Duodenal mucosa (tissue), 2 donors: ENCODE results near the gene CRACR2A.

Experiments
- H3K27ac ChIP-seq: one replicate; pipeline ENCODE4 v1.7.0; 2013; ENCODE audit warnings: low read depth, low read length
- H3K27me3 ChIP-seq, 2 donors: one replicate each; pipeline ENCODE4 v1.7.0; 2013; ENCODE audit warnings: low read length in 2 of 2, control low read depth in 1 of 2; ENCODE audit not compliant: insufficient read depth in 2 of 2, control insufficient read depth in 1 of 2
- H3K36me3 ChIP-seq, 2 donors: one replicate each; pipeline ENCODE4 v1.7.0; 2013; ENCODE audit warnings: low read length in 2 of 2, control low read depth in 1 of 2; ENCODE audit not compliant: insufficient read depth in 2 of 2, control insufficient read depth in 1 of 2
- H3K4me1 ChIP-seq, 2 donors: one replicate each; pipeline ENCODE4 v1.7.0; 2013; ENCODE audit warnings: low read length in 2 of 2, control low read depth in 1 of 2; ENCODE audit not compliant: insufficient read depth in 2 of 2, control insufficient read depth in 1 of 2
- H3K4me3 ChIP-seq, 2 donors: one replicate each; pipeline ENCODE4 v1.7.0; 2013; ENCODE audit warnings: low read length in 2 of 2, low read depth in 1 of 2
- H3K9ac ChIP-seq, 2 donors: one replicate each; pipeline ENCODE4 v1.7.0; 2013; ENCODE audit warnings: low read length in 2 of 2, low read depth in 1 of 2
- H3K9me3 ChIP-seq, 2 donors: one replicate each; pipeline ENCODE4 v1.7.0; 2013; ENCODE audit warnings: low read length in 2 of 2, control low read depth in 1 of 2; ENCODE audit not compliant: control insufficient read depth in 1 of 2

The CRACR2A gene

DNA sequence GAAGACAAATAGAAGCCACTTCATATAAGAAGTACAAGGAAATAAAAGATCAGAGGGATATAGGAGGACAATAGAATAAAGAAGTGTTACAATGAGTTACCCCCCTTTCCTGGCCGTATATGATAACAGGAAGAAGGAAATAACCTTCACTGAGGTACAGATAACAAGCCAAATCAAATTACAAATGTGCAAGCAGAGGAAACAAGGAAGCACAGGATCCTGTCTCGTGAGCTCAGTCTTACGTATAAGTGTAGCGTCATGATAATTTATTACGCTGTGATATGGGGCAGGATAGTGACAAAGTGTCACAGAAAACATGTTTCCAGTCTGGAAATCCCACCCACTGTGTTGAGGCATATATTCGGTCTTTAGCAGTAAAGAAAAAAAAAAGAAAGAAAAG is 26.5 kb downstream of the CRACR2A start:
- H3K4me1 ChIP-seq: peaks cover 13 to 18% of the 10 kb centered on the region in 2 donors
- H3K27me3 ChIP-seq: no peaks in the 10 kb centered on the region
- no peak overlapping the region for H3K27ac ChIP-seq
- no peaks in the 10 kb centered on the region for H3K9me3 ChIP-seq
- no peak overlapping the region for H3K9ac ChIP-seq
- no peak overlapping the region for H3K4me3 ChIP-seq
- H3K36me3 ChIP-seq: peaks cover 0 to 2% of the 10 kb centered on the region in 2 donors

DNA sequence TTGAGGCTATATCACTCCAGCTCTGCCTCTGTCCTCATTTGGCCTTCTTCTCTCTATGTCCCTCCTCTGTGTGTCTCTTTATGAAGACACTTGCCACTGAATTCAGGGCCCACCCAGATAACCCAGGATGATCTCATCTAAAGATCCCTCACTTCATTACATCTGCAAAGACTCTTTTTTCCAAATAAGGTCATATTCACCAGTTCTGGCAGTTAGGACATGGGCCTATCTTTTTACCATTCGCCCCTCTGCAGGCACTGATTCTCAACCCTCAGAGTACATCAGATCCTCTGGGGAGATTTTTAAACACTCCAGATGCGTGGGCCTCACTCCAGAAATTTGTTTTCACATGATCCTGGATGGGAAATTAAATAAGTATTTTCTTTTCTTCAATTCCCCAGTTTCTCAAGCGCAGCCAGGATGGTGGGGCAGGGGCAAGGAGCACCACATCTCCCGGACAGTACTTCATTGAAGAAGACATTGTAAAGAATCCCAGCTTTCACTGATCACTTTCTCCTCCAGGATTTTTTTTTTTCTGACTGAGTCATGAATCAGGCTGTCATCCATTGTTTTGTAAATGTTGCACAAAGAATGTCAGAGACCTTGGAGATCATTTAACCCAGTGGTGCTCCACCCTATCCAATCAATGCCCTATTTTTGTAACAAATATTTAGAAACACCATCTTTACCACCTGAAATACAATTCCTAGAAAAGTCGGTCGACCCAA is 27.4 kb downstream of the CRACR2A start:
- Histone ChIP-seq H3K4me1 (peaks cover 13 to 18% of the 10 kb centered on the region in 2 donors), H3K9ac (no peak overlapping the region), H3K9me3 (no peaks in the 10 kb centered on the region), H3K36me3 (peaks cover 0 to 2% of the 10 kb centered on the region in 2 donors), H3K27ac (no peak overlapping the region), H3K27me3 (no peaks in the 10 kb centered on the region), H3K4me3 (no peak overlapping the region)

DNA sequence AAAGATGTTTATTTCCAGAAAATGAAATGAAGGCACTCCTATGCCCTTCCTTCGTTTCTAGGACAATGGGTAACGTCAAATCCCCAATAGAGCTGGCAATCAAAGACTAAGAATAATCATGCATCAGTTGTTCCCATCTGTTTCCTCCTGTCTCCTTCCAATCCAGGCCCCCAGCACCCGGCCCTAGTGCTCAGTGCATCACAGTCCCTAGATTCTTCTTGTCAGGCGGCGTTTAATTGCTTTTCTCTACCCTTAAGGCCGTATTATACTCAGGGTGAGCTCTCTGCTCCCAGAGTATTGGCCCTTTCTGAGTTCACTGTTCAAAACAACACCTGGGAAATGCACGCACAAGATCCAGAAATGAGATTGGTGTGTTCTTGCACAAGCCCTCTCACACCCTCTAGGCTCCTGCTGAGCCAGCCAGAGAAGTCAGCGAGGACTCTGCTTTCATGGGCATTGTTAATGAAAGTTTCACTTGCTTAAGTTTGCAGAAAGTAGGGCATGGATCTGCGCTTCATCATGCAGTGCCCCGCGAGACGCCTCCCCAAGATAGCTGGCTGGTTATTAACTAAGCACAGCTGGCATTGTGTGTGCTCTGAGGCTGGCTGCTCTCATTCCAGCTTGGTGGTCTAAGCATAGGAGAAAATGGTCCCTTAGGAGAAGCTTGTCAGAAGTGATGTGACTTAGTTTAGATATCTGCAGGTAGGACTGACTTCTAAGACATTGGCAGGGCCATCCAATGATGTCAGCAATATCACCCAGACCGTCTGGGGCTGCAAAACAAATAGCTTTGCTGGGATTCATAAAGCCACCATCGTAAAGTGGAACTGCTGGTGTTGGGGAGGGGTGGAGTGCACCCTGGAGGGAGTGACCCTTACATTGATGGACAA is 28.7 kb downstream of the CRACR2A start:
- H3K4me3 ChIP-seq: no peak overlapping the region
- H3K9me3 ChIP-seq: no peaks in the 10 kb centered on the region
- no peak overlapping the region for H3K27ac ChIP-seq

DNA sequence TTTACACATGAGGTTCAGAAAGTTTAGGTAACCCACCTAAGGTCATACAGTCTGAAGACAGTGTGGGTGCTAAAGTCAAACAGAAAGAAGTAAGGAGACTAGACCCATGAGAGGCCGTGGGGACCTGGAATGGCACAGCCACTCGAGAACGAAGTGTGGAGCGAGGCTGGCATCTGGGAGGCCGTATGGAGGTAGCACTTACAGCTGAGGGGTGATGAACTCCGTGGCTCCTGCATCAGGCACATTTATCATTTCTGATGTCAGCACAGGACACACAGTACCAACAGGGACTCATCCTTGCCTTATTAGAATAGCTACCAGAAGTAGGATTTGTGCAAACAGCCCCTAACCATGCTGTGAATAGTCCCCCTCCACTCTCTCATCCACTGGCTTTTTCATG is 30.5 kb downstream of the CRACR2A start:
- Histone ChIP-seq H3K9me3 (no peaks in the 10 kb centered on the region), H3K4me1 (peaks cover 4 to 5% of the 10 kb centered on the region in 2 donors), H3K9ac (no peak overlapping the region), H3K27ac (no peak overlapping the region), H3K36me3 (peaks cover 0 to 2% of the 10 kb centered on the region in 2 donors), H3K27me3 (no peaks in the 10 kb centered on the region), H3K4me3 (no peak overlapping the region)

More for the DNA sequence above, 28.7 kb downstream of the CRACR2A start:
- Histone ChIP-seq H3K4me1 (peaks cover 13 to 17% of the 10 kb centered on the region in 2 donors), H3K27me3 (no peaks in the 10 kb centered on the region), H3K36me3 (peaks cover 0 to 2% of the 10 kb centered on the region in 2 donors), H3K9ac (no peak overlapping the region)

DNA sequence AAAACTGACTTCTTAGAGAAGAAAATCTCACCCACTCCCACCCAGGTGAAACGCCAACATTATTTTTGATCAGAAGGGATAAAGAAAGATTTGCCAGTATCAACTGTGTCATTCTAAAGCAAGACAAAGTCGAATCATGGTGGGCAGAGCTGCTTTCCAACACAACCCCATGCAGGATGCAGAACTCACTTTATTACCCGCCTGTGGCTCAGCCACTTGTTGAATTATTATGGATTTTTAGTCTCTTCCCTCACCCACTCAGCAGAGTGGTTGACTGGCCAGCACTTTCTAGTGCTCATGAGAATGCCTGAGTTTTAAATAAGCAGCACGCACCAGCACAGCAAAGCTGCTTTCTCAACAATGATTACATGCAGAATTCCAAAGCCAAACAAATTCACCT is 32.1 kb downstream of the CRACR2A start:
- H3K4me3 ChIP-seq: no peak overlapping the region
- no peaks in the 10 kb centered on the region for H3K27me3 ChIP-seq
- H3K27ac ChIP-seq: no peak overlapping the region
- H3K9me3 ChIP-seq: no peaks in the 10 kb centered on the region
- H3K9ac ChIP-seq: no peak overlapping the region
- peaks cover 4 to 5% of the 10 kb centered on the region in 2 donors for H3K4me1 ChIP-seq
- H3K36me3 ChIP-seq: peaks cover 0 to 2% of the 10 kb centered on the region in 2 donors

DNA sequence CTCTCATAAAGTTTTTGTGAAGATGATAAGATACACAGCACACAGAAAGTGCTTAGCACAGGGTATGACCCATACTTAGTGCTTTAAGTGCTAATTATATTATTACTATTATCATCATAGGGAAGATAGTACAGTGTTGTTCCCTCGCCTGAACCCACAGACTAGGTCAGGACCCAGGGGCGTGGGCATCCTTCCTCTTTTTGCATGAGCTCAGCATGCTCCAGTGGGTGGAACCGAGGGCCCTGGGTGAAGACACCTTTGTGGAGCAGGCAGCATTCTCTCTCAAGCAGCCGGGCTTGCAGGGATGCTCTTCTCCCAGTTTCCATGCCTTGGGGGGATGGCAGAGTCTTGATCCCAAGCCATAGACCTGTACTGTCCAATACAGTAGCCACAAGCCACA is 34.8 kb downstream of the CRACR2A start:
- Histone ChIP-seq H3K27me3 (no peaks in the 10 kb centered on the region), H3K36me3 (peaks cover 0 to 2% of the 10 kb centered on the region in 2 donors), H3K27ac (no peak overlapping the region), H3K4me3 (no peak overlapping the region), H3K9me3 (no peaks in the 10 kb centered on the region), H3K4me1 (peaks cover 0 to 4% of the 10 kb centered on the region in 2 donors), H3K9ac (no peak overlapping the region)

DNA sequence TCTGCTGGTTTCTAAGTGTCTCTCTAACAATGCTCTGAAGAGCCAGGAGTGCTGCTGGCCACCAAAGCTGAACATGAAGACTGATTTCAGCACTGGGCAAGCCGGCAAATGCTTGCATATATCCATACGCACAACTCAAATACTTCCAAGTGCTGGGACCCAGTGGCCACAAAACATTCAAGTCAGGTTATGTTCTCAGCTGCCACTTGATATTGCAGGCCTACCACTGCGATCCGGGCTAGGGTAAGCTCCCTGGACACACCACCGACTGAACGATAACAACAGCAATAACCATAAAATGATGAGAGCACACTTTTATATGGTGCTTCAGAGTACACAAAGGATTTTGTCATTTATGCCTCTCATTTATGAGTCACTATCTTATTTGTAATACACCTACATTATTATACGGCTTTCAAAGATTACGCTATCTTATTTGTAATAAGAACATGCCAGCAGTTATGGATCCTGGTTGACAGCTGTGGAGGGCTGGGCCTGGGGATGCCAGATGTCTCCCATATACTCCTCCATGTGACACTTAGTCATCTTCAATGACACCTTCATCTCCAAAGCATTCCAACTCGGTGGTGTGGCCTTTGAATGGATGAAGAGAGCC is 35.5 kb downstream of the CRACR2A start:
- H3K4me3 ChIP-seq: no peak overlapping the region
- no peak overlapping the region for H3K27ac ChIP-seq
- peaks cover 0 to 4% of the 10 kb centered on the region in 2 donors for H3K4me1 ChIP-seq
- H3K9me3 ChIP-seq: no peaks in the 10 kb centered on the region
- H3K9ac ChIP-seq: no peak overlapping the region
- H3K27me3 ChIP-seq: no peaks in the 10 kb centered on the region
- peaks cover 0 to 4% of the 10 kb centered on the region in 2 donors for H3K36me3 ChIP-seq

DNA sequence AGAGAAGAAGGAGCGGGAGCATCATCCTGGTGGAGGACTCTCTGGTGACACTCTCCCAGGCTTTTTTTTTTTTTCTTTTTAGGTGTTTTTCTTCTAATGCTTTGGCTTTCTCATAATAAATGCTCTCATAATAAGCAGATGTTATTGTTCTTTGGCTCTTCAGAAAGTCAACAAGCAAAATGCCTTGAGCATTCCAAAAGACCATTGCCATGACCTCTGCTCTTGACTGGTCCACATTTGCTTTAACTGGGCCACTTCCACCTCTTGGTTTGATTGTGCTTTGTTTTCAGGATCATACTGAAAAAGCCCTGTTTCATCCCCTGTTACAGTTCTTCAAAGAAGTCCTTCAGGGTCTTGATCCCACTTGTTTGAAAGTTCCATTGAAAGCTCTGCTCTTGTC is 36.9 kb downstream of the CRACR2A start:
- no peak overlapping the region for H3K9ac ChIP-seq
- no peak overlapping the region for H3K4me3 ChIP-seq
- H3K27ac ChIP-seq: no peak overlapping the region
- no peaks in the 10 kb centered on the region for H3K9me3 ChIP-seq
- peaks cover 0 to 5% of the 10 kb centered on the region in 2 donors for H3K36me3 ChIP-seq
- no peaks in the 10 kb centered on the region for H3K27me3 ChIP-seq
- peaks cover 0 to 4% of the 10 kb centered on the region in 2 donors for H3K4me1 ChIP-seq

DNA sequence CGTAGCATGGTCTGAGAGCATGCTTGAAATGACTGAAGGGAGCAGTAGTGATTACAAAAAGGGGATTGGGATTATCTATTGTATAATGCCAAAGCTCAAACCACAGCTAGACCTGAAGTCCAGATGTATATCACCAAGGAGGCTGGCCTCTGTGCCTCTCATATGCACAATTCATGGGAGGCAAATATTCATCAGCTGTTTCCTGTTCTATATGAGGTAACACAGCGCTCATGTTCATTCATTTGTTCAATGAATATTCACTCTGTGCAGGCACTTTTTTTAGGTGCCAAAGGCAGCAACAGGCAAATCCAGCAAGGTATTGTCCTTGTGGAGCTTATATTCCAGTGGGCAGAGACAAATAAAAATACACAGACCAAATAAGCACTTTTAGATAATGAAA is 39.0 kb downstream of the CRACR2A start:
- peaks cover 0 to 5% of the 10 kb centered on the region in 2 donors for H3K36me3 ChIP-seq
- no peak overlapping the region for H3K27ac ChIP-seq
- H3K9ac ChIP-seq: no peak overlapping the region
- no peaks in the 10 kb centered on the region for H3K9me3 ChIP-seq
- peaks cover 0 to 4% of the 10 kb centered on the region in 2 donors for H3K4me1 ChIP-seq
- H3K27me3 ChIP-seq: no peaks in the 10 kb centered on the region
- no peak overlapping the region for H3K4me3 ChIP-seq

DNA sequence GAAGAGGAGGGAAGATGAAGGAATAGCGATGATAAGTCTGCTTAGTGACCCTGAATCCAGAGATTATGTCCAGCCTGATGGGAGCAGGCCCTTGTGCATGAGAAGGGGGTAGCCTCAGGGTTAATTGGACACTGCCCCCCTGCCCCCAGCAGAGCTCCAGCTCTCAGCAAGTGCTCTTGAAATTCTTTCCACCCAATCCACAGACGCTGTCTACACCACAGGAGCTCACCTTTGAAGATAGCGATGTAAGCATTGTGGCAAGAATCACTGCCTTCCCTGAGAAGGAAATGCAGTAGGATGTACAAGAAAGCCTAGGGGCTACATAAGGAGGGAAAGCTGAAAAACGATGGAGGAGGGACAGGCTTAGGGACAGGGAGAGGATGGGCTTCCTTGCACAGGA is 39.4 kb downstream of the CRACR2A start:
- H3K36me3 ChIP-seq: peaks cover 0 to 5% of the 10 kb centered on the region in 2 donors
- H3K27ac ChIP-seq: no peak overlapping the region
- H3K4me1 ChIP-seq: peaks cover 0 to 4% of the 10 kb centered on the region in 2 donors
- H3K9ac ChIP-seq: no peak overlapping the region
- H3K9me3 ChIP-seq: no peaks in the 10 kb centered on the region
- no peak overlapping the region for H3K4me3 ChIP-seq
- no peaks in the 10 kb centered on the region for H3K27me3 ChIP-seq
